Measurements from ENCODE around the gene MDK. TPM values are rescaled to one million over a fixed set of nuclear protein-coding genes. Genes with fewer than 3 reads are reported as not detected.

Gene MDK
- total RNA-seq, 1 donor from 2014 or later = 600 TPM

GRCh38 chr11:46366661-46367161 is 14.8 kb upstream of the MDK start:
- peaks cover 28% of the 10 kb centered on the region for H3K4me1 ChIP-seq
- no peak overlapping the region for H3K27ac Mint-ChIP-seq

GRCh38 chr11:46367244-46367915 is 14.1 kb upstream of the MDK start:
- peaks cover 4% of the 10 kb centered on the region for H3F3A ChIP-seq (ENCODE audit: low read depth)
- Mint-ChIP-seq H3K9me3 (no peaks in the 10 kb centered on the region), H3K4me1 (peaks cover 44% of the 10 kb centered on the region), H3K27me3 (ENCODE audit: insufficient read depth, low read depth) (peaks cover 9% of the 10 kb centered on the region), H3K27ac (no peak overlapping the region), H3K36me3 (no peaks in the 10 kb centered on the region), H3K4me3 (peak overlapping the region; percentile 52)
- no peak overlapping the region for H3K4me3 ChIP-seq
- peak; percentile 84 for DNase-seq (ENCODE audit: low spot score)
- no peak overlapping the region for H2AFZ ChIP-seq (replicated peaks)
- no peak overlapping the region for H3K9ac ChIP-seq
- no peaks in the 10 kb centered on the region for H3K27me3 ChIP-seq
- H3K36me3 ChIP-seq = no peaks in the 10 kb centered on the region
- no peak overlapping the region for H3K27ac ChIP-seq
- TF ChIP-seq CTCF (IDR thresholded peaks at IDR 0.05) = peak; percentile 88
- no peak for TF ChIP-seq EZH2 (IDR thresholded peaks at IDR 0.05)
- H3K4me2 ChIP-seq = no peak overlapping the region
- peaks cover 61% of the 10 kb centered on the region for H4K20me1 ChIP-seq (ENCODE audit: low read depth)
- peaks cover 4% of the 10 kb centered on the region for H3K79me2 ChIP-seq (ENCODE audit: low read depth)
- H3K4me1 ChIP-seq = peaks cover 26% of the 10 kb centered on the region
- H3K9me3 ChIP-seq (ENCODE audit: low read depth) = no peaks in the 10 kb centered on the region

More at GRCh38 chr11:46366661-46367161, 14.8 kb upstream of the MDK start:
- H3F3A ChIP-seq (ENCODE audit: low read depth) = peaks cover 4% of the 10 kb centered on the region
- H3K79me2 ChIP-seq (ENCODE audit: low read depth) = peaks cover 11% of the 10 kb centered on the region
- Mint-ChIP-seq H3K36me3 (no peaks in the 10 kb centered on the region), H3K4me3 (no peak overlapping the region), H3K9me3 (no peaks in the 10 kb centered on the region), H3K27me3 (ENCODE audit: insufficient read depth, low read depth) (peaks cover 7% of the 10 kb centered on the region), H3K4me1 (peaks cover 48% of the 10 kb centered on the region)
- H3K4me2 ChIP-seq = no peak overlapping the region
- H3K9ac ChIP-seq = no peak overlapping the region
- no peak for TF ChIP-seq EZH2 (IDR thresholded peaks at IDR 0.05)
- no peaks in the 10 kb centered on the region for H3K36me3 ChIP-seq
- no peaks in the 10 kb centered on the region for H3K27me3 ChIP-seq
- H2AFZ ChIP-seq (replicated peaks) = no peak overlapping the region
- H3K9me3 ChIP-seq (ENCODE audit: low read depth) = no peaks in the 10 kb centered on the region
- no peak overlapping the region for H3K4me3 ChIP-seq
- no peak overlapping the region for H3K27ac ChIP-seq
- DNase-seq (ENCODE audit: low spot score) = no peak
- peaks cover 66% of the 10 kb centered on the region for H4K20me1 ChIP-seq (ENCODE audit: low read depth)

GRCh38 chr11:46367916-46368267 is 13.6 kb upstream of the MDK start:
- peaks cover 22% of the 10 kb centered on the region for H3K4me1 ChIP-seq
- H4K20me1 ChIP-seq (ENCODE audit: low read depth) = peaks cover 56% of the 10 kb centered on the region
- no peak for DNase-seq (ENCODE audit: low spot score)
- no peaks in the 10 kb centered on the region for H3K27me3 ChIP-seq
- no peaks in the 10 kb centered on the region for H3K9me3 ChIP-seq (ENCODE audit: low read depth)
- no peak overlapping the region for H3K4me3 Mint-ChIP-seq
- H3K36me3 Mint-ChIP-seq = no peaks in the 10 kb centered on the region
- no peak overlapping the region for H2AFZ ChIP-seq (replicated peaks)
- no peaks in the 10 kb centered on the region for H3K9me3 Mint-ChIP-seq
- no peak overlapping the region for H3K27ac Mint-ChIP-seq
- H3K27ac ChIP-seq = no peak overlapping the region
- H3K4me3 ChIP-seq = no peak overlapping the region
- H3F3A ChIP-seq (ENCODE audit: low read depth) = peaks cover 4% of the 10 kb centered on the region
- TF ChIP-seq EZH2 (IDR thresholded peaks at IDR 0.05) (no peak), CTCF (IDR thresholded peaks at IDR 0.05) (no peak), EZH2phosphoT487 (IDR thresholded peaks at IDR 0.05) (no peak)
- no peak overlapping the region for H3K4me2 ChIP-seq
- no peaks in the 10 kb centered on the region for H3K79me2 ChIP-seq (ENCODE audit: low read depth)
- H3K4me1 Mint-ChIP-seq = peaks cover 39% of the 10 kb centered on the region
- peaks cover 9% of the 10 kb centered on the region for H3K27me3 Mint-ChIP-seq (ENCODE audit: insufficient read depth, low read depth)
- no peaks in the 10 kb centered on the region for H3K36me3 ChIP-seq
- H3K9ac ChIP-seq = no peak overlapping the region

- peaks cover 40% of the 10 kb centered on the region for H4K20me1 ChIP-seq (ENCODE audit: low read depth)
- H3K4me3 ChIP-seq = no peak overlapping the region
- H3F3A ChIP-seq (ENCODE audit: low read depth) = peaks cover 4% of the 10 kb centered on the region
- H3K79me2 ChIP-seq (ENCODE audit: low read depth) = no peaks in the 10 kb centered on the region
- H3K27me3 ChIP-seq = no peaks in the 10 kb centered on the region
- H3K4me3 Mint-ChIP-seq = no peak overlapping the region
- TF ChIP-seq EZH2phosphoT487 (IDR thresholded peaks at IDR 0.05) (no peak), CTCF (IDR thresholded peaks at IDR 0.05) (peak; percentile 75)
- H3K27me3 Mint-ChIP-seq (ENCODE audit: insufficient read depth, low read depth) = peaks cover 7% of the 10 kb centered on the region
- peaks cover 16% of the 10 kb centered on the region for H3K4me1 ChIP-seq
- no peak overlapping the region for H3K27ac Mint-ChIP-seq
- no peak overlapping the region for H3K9ac ChIP-seq
- H2AFZ ChIP-seq (replicated peaks) = no peak overlapping the region
- no peaks in the 10 kb centered on the region for H3K9me3 ChIP-seq (ENCODE audit: low read depth)
- H3K27ac ChIP-seq = no peak overlapping the region
- no peak overlapping the region for H3K4me2 ChIP-seq
- no peaks in the 10 kb centered on the region for H3K36me3 ChIP-seq
- H3K4me1 Mint-ChIP-seq = peaks cover 27% of the 10 kb centered on the region
- no peaks in the 10 kb centered on the region for H3K36me3 Mint-ChIP-seq
- no peaks in the 10 kb centered on the region for H3K9me3 Mint-ChIP-seq
- DNase-seq (ENCODE audit: low spot score) = peak; percentile 88
These were observed 11.9 kb upstream of the MDK start for GRCh38 chr11:46369458-46370152.
